GM21737 (cell line): ENCODE data around the gene PLCG1.

ENCODE experiments used
- ATAC-seq: cut with Tn5 transposase; IDR thresholded peaks from one replicate; pipeline ENCODE4 v1.9.1; 2021; ENCODE audit warnings: mild to moderate bottlenecking, moderate library complexity; ENCODE audit not compliant: unreplicated experiment

Gene PLCG1

GRCh38 chr20:41142245-41142644 lies 4.9 kb downstream of the PLCG1 start:
- no peak for ATAC-seq

GRCh38 chr20:41142919-41143318 lies 5.6 kb downstream of the PLCG1 start:
- ATAC-seq = no peak

DNA sequence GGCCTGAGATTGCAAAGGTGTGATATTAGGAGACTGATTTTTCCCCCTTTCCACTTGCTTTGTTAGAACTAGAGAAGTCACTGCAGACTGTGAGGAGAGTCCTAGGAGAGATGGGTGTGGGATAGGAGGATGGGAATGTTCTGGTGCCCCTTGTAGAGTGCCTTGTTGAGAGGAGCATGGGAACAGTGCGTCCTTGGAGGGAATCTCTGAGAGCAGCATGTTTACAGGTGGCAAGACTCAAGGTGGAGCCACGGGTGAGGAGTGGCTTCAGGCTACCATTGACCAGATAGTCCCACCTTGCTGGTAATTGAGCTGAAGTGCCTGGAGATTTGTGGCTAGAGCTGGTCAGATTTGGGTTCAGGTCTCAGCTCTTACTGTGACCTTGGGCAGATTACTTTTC lies 6.0 kb downstream of the PLCG1 start:
- ATAC-seq = no peak

DNA sequence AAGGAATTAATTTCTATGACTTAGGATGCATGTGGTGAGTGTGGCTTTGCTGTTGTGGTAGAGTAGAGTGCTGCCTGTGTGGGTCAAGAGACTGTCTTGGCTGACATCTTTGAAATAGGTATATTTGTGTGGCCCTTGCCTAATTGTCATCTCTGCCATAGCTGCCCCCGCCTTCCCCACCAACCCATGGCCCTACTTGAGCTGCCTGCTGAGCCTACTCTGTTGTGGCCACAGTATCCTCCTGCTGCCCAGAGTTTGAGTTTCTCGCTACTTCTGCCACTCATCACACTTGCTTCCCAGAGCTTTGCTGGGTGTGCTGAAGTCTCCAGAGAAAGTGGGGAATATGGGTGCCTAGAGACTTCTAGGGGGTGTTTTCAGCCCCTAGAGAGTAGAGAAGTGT lies 8.0 kb downstream of the PLCG1 start:
- ATAC-seq = no peak

DNA sequence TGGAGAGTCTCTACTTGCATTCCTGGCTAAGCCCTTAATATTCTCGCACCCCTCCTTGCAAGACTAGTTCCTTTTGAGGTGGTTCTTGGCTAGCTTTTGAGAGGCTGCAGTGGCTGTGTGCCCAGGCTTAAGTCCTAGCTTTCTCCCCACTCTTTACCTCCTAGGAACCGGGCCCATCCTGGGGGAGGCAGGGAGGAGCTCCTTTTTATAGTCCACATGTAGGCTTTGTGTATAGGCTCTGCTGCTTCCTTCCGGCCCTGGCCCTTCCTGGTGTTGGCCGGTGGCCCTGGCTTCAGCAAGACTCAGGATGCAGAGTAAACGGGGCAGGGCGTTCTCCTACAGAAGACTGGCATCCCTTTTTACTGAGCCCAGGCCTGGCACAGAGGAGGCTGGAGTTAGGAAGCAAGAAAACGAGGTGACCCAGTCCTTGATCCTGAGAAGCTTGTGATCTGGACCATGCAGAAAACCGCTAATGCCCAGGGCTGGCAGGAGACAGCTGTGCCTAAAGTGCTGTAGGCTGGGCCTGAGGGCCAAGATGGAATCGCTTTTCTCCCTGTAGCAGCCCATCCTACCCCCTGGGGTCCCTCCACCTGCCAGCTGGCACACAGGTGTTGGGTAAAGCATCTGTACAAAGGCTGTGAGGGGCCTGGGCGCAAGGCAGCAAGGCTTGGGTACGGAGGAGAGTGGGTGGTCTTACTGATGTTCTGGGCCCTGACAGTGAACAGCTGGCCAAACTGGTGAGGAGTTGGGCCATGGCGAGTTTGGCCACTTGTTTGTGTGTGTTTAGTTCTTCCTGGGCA lies 8.7 kb downstream of the PLCG1 start:
- ATAC-seq = no peak

- no peak for ATAC-seq
Observed at GRCh38 chr20:41147767-41148191, 10.4 kb downstream of the PLCG1 start.

DNA sequence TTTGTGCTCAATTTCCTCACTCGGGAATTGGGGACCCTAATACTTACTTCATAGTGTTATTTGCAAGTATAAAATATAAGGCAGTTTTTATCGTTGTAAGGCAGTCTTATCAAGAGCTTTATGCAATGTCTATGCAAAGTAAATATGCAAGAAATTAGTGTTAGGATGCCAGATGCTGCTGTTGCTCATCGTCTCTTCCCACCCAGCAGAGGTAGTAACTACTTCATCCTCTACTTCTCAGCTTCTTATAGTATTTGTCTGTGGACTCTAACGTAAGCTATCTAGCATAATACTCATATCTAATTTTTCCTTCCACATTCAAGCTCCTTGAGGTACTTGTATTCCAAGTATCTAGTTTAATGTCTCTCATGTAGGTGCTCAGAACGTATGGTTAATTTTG lies 11.6 kb downstream of the PLCG1 start:
- ATAC-seq = no peak

DNA sequence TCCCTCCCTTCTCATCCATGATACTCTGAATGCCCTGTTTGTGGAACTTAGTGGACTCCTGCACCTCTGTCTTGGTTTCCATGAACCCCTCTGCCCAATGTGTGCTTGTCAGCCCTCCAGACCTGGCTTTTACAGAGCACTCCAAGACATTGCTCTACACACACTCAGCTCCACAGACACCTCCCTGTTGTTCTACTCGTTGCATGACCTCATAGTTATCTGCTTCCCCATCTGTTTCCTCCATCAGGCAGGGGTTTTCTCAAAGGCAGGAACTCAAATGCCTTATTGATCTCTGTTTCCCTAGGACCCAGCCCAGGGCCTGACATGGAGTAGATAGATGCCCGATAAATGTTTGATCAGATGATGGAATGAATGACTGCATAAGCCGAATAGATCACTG lies 13.3 kb downstream of the PLCG1 start:
- no peak for ATAC-seq

DNA sequence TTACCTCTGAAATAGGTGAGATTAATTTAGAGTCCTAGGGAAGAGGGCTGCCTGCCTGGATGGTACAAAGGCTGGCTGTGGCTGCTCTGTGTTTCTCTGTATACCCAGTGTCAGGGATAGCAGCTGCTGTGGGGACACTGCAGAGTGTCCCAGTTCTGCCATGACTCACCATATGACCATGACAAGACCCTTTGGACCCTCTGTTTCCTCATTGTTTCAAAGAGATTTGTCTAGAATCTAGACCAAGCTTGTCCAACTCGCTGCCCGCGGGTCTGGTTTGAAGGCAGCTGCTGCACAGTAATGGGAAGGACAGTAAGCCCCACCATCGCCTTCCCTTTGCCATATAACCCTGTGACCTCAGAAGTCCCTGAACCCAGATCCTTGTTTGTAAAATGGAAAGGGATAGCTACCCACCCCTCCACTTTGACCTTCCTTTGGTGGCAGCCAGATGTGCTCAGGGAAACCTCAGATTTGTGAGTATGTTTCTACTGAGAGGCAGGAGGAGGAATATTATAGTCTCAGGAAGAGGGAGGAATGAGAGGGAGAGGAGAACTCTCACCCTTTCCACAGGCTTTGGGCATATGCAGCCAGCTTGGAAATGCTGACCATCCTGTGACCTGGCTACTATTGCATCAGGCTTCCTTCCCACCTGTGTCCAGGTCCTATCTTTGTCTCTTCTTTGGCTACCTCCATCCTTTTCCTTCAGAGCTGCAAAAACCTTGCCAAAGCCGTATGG lies 14.0 kb downstream of the PLCG1 start:
- no peak for ATAC-seq

DNA sequence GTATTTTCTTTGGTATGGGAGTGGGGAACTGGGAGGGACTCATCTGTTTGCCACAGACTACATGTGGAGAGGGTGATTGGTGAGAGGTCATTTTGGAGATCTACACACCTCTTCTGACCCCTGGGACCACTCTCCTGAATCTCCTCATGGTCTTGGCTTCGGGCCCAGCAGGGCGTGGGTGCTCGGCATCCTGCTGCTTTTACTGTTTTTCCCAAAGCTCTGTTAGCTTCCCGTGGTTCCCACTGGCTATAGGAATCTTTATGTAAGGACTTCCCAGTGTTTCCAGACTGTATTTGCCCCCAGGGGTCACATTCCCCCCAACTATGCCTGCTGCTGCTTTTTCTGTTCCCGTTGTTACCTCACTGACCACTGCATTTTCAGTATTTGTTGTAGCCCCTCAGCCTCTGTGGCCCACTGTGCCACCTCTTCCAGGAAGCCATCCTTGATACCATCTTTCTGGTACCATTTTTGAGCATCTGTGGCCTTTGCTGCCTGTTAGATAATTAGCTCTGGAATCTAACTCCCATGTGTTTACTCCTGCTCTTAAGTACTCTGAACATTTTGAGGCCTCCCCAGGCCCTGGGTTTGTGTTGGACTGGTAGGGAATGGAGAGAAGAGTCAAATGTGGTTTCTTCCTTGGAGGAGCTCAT lies 14.9 kb downstream of the PLCG1 start:
- no peak for ATAC-seq

DNA sequence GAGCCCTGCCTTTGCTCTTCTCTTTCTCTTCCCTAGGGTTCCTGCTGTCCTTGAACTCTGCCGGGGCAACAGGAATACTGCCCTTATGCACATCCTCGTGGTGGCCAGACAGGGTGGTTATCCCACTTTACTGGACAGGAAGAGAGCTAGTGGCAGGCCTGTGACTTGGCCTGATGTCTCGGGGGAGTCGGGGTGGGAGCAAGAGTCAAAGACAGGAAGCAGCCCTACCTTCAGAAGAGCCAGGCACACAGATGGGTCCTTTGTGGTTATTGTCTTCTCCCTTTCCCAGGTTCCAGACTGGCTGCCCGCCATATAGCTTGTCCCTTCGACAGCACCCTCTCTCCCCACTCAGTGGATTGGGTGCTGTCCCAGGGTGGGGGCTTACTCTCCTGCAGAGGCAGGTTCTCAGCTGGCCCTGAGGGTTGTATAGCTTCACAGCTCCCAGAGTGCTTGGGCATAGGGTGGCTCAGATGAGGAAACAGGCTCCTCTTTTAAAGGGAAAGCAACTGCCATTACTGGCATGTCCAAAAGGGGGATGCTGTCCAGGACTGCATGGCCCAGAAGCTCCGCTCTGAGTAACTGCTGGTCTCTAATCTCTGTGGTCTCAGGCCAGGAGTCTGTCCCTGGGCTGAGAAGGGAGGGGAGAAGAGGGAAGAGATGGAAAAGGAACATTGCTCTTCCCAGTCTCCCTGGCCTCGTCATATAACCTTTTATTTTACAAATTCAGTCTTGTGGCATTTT lies 17.3 kb downstream of the PLCG1 start:
- no peak for ATAC-seq

- no peak for ATAC-seq
Observed at GRCh38 chr20:41155261-41155660, 17.9 kb downstream of the PLCG1 start.

DNA sequence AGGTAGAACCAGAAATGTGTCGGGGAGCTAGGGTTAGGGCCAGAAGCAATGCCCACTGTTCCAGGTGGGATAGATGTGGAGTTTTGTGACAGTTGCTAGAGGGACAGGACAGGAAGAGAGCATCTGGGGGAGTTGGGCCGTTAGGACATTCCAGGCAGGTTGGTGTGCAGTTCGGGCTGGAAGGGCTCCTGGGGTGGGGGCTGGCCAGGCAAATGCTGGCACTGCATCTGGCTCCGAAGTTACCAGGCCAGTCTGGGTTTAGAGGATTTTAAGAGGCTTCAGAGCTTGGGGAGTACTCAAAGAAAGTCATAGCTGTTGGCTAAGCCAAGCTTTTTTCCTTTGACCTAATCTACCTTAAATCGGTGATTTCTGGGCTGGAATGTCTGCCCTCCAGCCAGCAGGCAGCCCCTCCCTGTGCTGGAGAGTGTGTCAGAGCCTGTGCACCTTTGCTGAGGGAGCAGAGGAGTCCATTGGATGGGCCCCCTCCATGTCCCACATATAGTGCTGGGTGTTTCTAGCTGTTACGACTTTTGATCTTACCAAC lies 20.8 kb downstream of the PLCG1 start:
- ATAC-seq = no peak

DNA sequence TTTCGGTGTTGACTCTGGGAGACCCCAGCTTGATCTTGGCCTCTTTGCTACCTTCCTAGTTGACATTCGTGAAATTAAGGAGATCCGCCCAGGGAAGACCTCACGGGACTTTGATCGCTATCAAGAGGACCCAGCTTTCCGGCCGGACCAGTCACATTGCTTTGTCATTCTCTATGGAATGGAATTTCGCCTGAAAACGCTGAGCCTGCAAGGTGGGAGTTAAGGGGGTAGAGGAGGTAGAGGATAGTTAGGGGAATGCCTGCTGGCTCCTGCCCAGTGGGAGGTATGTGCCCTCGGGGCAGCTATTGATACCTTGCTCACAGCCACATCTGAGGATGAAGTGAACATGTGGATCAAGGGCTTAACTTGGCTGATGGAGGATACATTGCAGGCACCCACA lies 22.2 kb downstream of the PLCG1 start:
- no peak for ATAC-seq

GRCh38 chr20:41160686-41161085 lies 23.3 kb downstream of the PLCG1 start:
- no peak for ATAC-seq

GRCh38 chr20:41161886-41162285 lies 24.5 kb downstream of the PLCG1 start:
- ATAC-seq = no peak

DNA sequence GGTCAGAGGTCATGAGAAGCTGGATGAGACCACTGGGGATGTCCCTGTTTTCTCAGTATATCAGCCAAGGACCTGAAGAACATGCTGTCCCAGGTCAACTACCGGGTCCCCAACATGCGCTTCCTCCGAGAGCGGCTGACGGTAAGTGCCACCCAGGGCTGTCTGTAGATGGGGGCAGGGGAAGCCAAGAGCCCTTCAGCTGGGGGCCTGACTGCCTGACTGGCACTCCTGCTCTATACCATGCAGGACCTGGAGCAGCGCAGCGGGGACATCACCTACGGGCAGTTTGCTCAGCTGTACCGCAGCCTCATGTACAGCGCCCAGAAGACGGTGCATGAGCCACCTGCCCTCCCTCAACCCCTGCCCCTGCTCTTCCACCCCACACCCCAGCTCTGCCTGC lies 25.1 kb downstream of the PLCG1 start:
- ATAC-seq = no peak

- no peak for ATAC-seq
Observed at GRCh38 chr20:41163821-41164220, 26.5 kb downstream of the PLCG1 start.

DNA sequence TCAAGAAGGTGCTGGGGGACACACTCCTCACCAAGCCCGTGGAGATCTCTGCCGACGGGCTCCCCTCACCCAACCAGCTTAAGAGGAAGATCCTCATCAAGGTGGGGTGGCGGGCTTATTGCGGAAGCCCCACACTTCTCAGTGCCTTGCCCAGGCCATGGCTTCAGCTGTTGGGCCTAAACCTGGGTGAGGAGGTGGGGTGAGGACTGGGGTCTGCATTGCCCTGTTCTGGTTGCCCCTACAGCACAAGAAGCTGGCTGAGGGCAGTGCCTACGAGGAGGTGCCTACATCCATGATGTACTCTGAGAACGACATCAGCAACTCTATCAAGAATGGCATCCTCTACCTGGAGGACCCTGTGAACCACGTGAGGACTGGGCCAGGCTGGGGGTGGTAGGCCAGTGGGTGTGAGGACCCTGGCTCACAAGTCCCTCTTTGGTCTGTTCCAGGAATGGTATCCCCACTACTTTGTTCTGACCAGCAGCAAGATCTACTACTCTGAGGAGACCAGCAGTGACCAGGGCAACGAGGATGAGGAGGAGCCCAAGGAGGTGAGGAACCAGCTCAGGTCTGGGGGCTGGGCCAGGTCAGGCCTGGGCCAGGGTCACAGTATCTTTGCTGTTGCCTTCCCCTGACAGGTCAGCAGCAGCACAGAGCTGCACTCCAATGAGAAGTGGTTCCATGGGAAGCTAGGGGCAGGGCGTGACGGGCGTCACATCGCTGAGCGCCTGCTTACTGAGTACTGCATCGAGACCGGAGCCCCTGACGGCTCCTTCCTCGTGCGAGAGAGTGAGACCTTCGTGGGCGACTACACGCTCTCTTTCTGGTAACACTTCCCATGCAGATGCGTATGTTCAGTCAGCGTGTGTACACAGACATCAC lies 27.9 kb downstream of the PLCG1 start:
- ATAC-seq = no peak
